ENCODE measurements around the gene PIGW.

- no peak for TF ChIP-seq MAFK (IDR thresholded peaks at IDR 0.05; ENCODE audit: low read depth, low read length)
- no peak for TF ChIP-seq EP300 (IDR thresholded peaks at IDR 0.05; ENCODE audit: borderline replicate concordance in 1 of 2, low read depth in 2 of 2, low read length in 2 of 2)
- TF ChIP-seq POLR2AphosphoS5 (IDR thresholded peaks at IDR 0.05; ENCODE audit: low read depth, low read length): 0 out of 2 replicates have a peak, but pooled peaks have one; percentile 2
- TF ChIP-seq, protein P1, sequence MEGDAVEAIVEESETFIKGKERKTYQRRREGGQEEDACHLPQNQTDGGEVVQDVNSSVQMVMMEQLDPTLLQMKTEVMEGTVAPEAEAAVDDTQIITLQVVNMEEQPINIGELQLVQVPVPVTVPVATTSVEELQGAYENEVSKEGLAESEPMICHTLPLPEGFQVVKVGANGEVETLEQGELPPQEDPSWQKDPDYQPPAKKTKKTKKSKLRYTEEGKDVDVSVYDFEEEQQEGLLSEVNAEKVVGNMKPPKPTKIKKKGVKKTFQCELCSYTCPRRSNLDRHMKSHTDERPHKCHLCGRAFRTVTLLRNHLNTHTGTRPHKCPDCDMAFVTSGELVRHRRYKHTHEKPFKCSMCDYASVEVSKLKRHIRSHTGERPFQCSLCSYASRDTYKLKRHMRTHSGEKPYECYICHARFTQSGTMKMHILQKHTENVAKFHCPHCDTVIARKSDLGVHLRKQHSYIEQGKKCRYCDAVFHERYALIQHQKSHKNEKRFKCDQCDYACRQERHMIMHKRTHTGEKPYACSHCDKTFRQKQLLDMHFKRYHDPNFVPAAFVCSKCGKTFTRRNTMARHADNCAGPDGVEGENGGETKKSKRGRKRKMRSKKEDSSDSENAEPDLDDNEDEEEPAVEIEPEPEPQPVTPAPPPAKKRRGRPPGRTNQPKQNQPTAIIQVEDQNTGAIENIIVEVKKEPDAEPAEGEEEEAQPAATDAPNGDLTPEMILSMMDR (IDR thresholded peaks at IDR 0.05; ENCODE audit: control extremely low read depth in 1 of 3, insufficient read depth in 1 of 3, low read depth in 1 of 3, low read length in 3 of 3): no peak
- TF ChIP-seq CBX8 (IDR thresholded peaks at IDR 0.05; ENCODE audit: borderline replicate concordance, low read depth, low read length): no peak
- TF ChIP-seq CHD2 (IDR thresholded peaks at IDR 0.05; ENCODE audit: low read length): no peak
- no peak for TF ChIP-seq SRF (IDR thresholded peaks at IDR 0.05; ENCODE audit: low read depth, low read length)
- TF ChIP-seq POLR2A (IDR thresholded peaks at IDR 0.05; ENCODE audit: control extremely low read depth in 1 of 2, low read depth in 2 of 2, low read length in 2 of 2): peak in 1 of 2 experiments; percentile 23; a peak in 1 of 3 replicates
- no peak for TF ChIP-seq EZH2 (IDR thresholded peaks at IDR 0.05; ENCODE audit: low read depth, low read length, severe bottlenecking)
- TF ChIP-seq HDAC2 (IDR thresholded peaks at IDR 0.05; ENCODE audit: borderline replicate concordance in 1 of 2, low read depth in 2 of 2, low read length in 2 of 2): no peak
Measured at GRCh38 chr17:36544044-36544306, 9.2 kb downstream of the PIGW start.

All from H1 (cell line).